H9 (cell line): ENCODE results near the gene SCRN2. TPM values are rescaled to one million over a fixed set of nuclear protein-coding genes. Genes with fewer than 3 reads are reported as not detected.

Experiments used
- DNase-seq: peaks from one replicate; pipeline ENCODE4 v3.0.0-alpha.2; 2017
- H2AFZ ChIP-seq: one replicate; pipeline ENCODE4 v1.6.1; 2013; ENCODE audit warnings: mild to moderate bottlenecking, low read length, control low read depth, moderate library complexity
- H2AK5ac ChIP-seq: 2 replicates; pipeline ENCODE4 v1.6.1; 2013; ENCODE audit warnings: low read length, control low read depth, mixed read lengths; ENCODE audit not compliant: insufficient read length
- H2BK120ac ChIP-seq: one replicate; pipeline ENCODE4 v1.6.1; 2013; ENCODE audit warnings: low read depth, mild to moderate bottlenecking, low read length, control low read depth, inconsistent platforms; ENCODE audit not compliant: poor library complexity, severe bottlenecking
- H2BK12ac ChIP-seq: 2 replicates; pipeline ENCODE4 v1.6.1; 2013; ENCODE audit warnings: low read length, control low read depth, mixed read lengths, low read depth; ENCODE audit not compliant: insufficient read length
- H2BK15ac ChIP-seq: 2 replicates; pipeline ENCODE4 v1.6.1; 2013; ENCODE audit warnings: low read depth, low read length, control low read depth
- H2BK20ac ChIP-seq: one replicate; pipeline ENCODE4 v1.6.1; 2013; ENCODE audit warnings: low read depth, mild to moderate bottlenecking, low read length, control low read depth, inconsistent platforms; ENCODE audit not compliant: poor library complexity, severe bottlenecking
- H2BK5ac ChIP-seq: 2 replicates; pipeline ENCODE4 v1.6.1; 2013; ENCODE audit warnings: low read length, control low read depth, mixed read lengths; ENCODE audit not compliant: insufficient read length
- H3K14ac ChIP-seq: 2 replicates; pipeline ENCODE4 v1.6.1; 2013; ENCODE audit warnings: low read length, control low read depth; ENCODE audit not compliant: insufficient read depth
- H3K18ac ChIP-seq: 2 replicates; pipeline ENCODE4 v1.6.1; 2013; ENCODE audit warnings: low read depth, mild to moderate bottlenecking, mixed read lengths, low read length, control low read depth; ENCODE audit not compliant: insufficient read length
- H3K23ac ChIP-seq: 2 replicates; pipeline ENCODE4 v1.6.1; 2013; ENCODE audit warnings: low read length, control low read depth, mixed read lengths, low read depth; ENCODE audit not compliant: insufficient read length
- H3K23me2 ChIP-seq: 2 replicates; pipeline ENCODE4 v1.6.1; 2013; ENCODE audit warnings: low read depth, mild to moderate bottlenecking, mixed read lengths, low read length, control low read depth; ENCODE audit not compliant: insufficient read length, poor library complexity, severe bottlenecking
- H3K27ac ChIP-seq: 2 replicates; pipeline ENCODE4 v1.5.1; 2013; ENCODE audit warnings: low read length, control low read depth, mixed read lengths, low read depth; ENCODE audit not compliant: insufficient read length
- H3K27me3 ChIP-seq: 2 replicates; pipeline ENCODE4 v1.6.1; 2013; ENCODE audit warnings: low read length, control low read depth, inconsistent platforms; ENCODE audit not compliant: insufficient read depth
- H3K4ac ChIP-seq: 2 replicates; pipeline ENCODE4 v1.6.1; 2013; ENCODE audit warnings: low read depth, mild to moderate bottlenecking, control low read depth, inconsistent platforms, low read length, moderate library complexity
- H3K4me1 ChIP-seq: 2 replicates; pipeline ENCODE4 v1.6.1; 2013; ENCODE audit warnings: low read length, control low read depth, inconsistent platforms; ENCODE audit not compliant: insufficient read depth
- H3K4me2 ChIP-seq: 2 replicates; pipeline ENCODE4 v1.6.1; 2013; ENCODE audit warnings: low read length, control low read depth, mixed read lengths; ENCODE audit not compliant: insufficient read length, insufficient read depth
- H3K56ac ChIP-seq: 2 replicates; pipeline ENCODE4 v1.6.1; 2013; ENCODE audit warnings: low read depth, mild to moderate bottlenecking, mixed read lengths, low read length, control low read depth; ENCODE audit not compliant: insufficient read length
- H3K79me1 ChIP-seq: 2 replicates; pipeline ENCODE4 v1.6.1; 2013; ENCODE audit warnings: low read depth, mild to moderate bottlenecking, moderate library complexity, low read length, control low read depth, inconsistent platforms; ENCODE audit not compliant: insufficient read depth, poor library complexity, severe bottlenecking
- H3K79me2 ChIP-seq: 2 replicates; pipeline ENCODE4 v1.6.1; 2013; ENCODE audit warnings: low read length, control low read depth, inconsistent platforms; ENCODE audit not compliant: insufficient read depth
- H3K9ac ChIP-seq: 2 replicates; pipeline ENCODE4 v1.6.1; 2013; ENCODE audit warnings: low read length, control low read depth, mixed read lengths; ENCODE audit not compliant: insufficient read length; ENCODE audit errors: extremely low read depth
- H3K9me3 ChIP-seq: one replicate; pipeline ENCODE4 v1.6.1; 2013; ENCODE audit warnings: low read depth, low read length, inconsistent platforms; ENCODE audit not compliant: control insufficient read depth
- H3T11ph ChIP-seq: one replicate; pipeline ENCODE4 v1.6.1; 2013; ENCODE audit warnings: mild to moderate bottlenecking, low read length, control low read depth, inconsistent platforms
- H4K20me1 ChIP-seq: one replicate; pipeline ENCODE4 v1.6.1; 2013; ENCODE audit not compliant: control insufficient read depth, insufficient read length, insufficient read depth
- H4K5ac ChIP-seq: 2 replicates; pipeline ENCODE4 v1.6.1; 2013; ENCODE audit warnings: low read depth, mild to moderate bottlenecking, mixed read lengths, low read length, control low read depth; ENCODE audit not compliant: insufficient read length
- H4K8ac ChIP-seq: replicated peaks from 2 replicates; pipeline ENCODE4 v1.6.1; 2013; ENCODE audit warnings: low read length, control low read depth, mixed read lengths, low read depth; ENCODE audit not compliant: insufficient read length
- H4K91ac ChIP-seq: 2 replicates; pipeline ENCODE4 v1.6.1; 2013; ENCODE audit warnings: low read depth, mild to moderate bottlenecking, moderate library complexity, mixed read lengths, low read length, control low read depth; ENCODE audit not compliant: insufficient read length
- H3K27ac Mint-ChIP-seq, 3 experiments: 2 replicates in 2 of 3; 3 replicates in 1 of 3; pipeline ENCODE4 v1.8.0; 2020 to 2021; ENCODE audit warnings: mixed read lengths in 3 of 3, mild to moderate bottlenecking in 1 of 3, moderate library complexity in 1 of 3
- H3K27me3 Mint-ChIP-seq: 2 replicates; pipeline ENCODE4 v1.8.0; 2021; ENCODE audit warnings: low read depth, mild to moderate bottlenecking, moderate library complexity, mixed read lengths
- H3K36me3 Mint-ChIP-seq, 3 experiments: 2 replicates in 2 of 3; 3 replicates in 1 of 3; pipeline ENCODE4 v1.8.0; 2020 to 2021; ENCODE audit warnings: low read depth in 3 of 3, mixed read lengths in 3 of 3; ENCODE audit not compliant: insufficient read depth in 1 of 3
- H3K4me1 Mint-ChIP-seq, 2 experiments: 2 replicates each; pipeline ENCODE4 v1.8.0; 2020; ENCODE audit warnings: mixed read lengths in 2 of 2
- H3K4me3 Mint-ChIP-seq, 2 experiments: 2 replicates in 1 of 2; 3 replicates in 1 of 2; pipeline ENCODE4 v1.8.0; 2020 to 2021; ENCODE audit warnings: mild to moderate bottlenecking in 2 of 2, mixed read lengths in 2 of 2, moderate library complexity in 1 of 2
- H3K9me3 Mint-ChIP-seq, 2 experiments: 2 replicates in 1 of 2; 3 replicates in 1 of 2; pipeline ENCODE4 v1.8.0; 2020; ENCODE audit warnings: mild to moderate bottlenecking in 2 of 2, mixed read lengths in 2 of 2, moderate library complexity in 1 of 2
- CTCF ChIP-seq: fragments of 200-600 bp; sonication (generic); conservative IDR thresholded peaks from 3 replicates; pipeline ENCODE4 v1.8.0; 2021; ENCODE audit warnings: antibody characterized with exemption, mild to moderate bottlenecking
- WGBS: extraction: QIAGEN DNeasy Blood & Tissue Kit; methylation state at CpG from one replicate; pipeline ENCODE4 v1.1.7; 2013; ENCODE audit warnings: missing lambda C conversion rate, low lambda C conversion rate, mixed read lengths; ENCODE audit not compliant: insufficient read length; ENCODE audit errors: extremely low coverage; 5-methylcytosine and 5-hydroxymethylcytosine counted together
- total RNA-seq: library from RNA; stranded (reverse); gene quantifications from 2 replicates; pipeline ENCODE4 v1.2.1, GENCODE V29; 2021

The SCRN2 gene
- total RNA-seq, 1 experiment from 2014 or later: 34.0 TPM

- no peak overlapping the region for H3T11ph ChIP-seq
- no peak overlapping the region for H4K91ac ChIP-seq
- no peak for DNase-seq
- Mint-ChIP-seq H3K4me3 (no peak overlapping the region), H3K27ac (no peak overlapping the region), H3K27me3 (no peaks in the 10 kb centered on the region), H3K9me3 (no peaks in the 10 kb centered on the region; a peak in 1 of 5 replicates), H3K36me3 (peaks cover 0 to 21% (median 4%) of the 10 kb centered on the region in 3 experiments; a peak in 5 of 7 replicates), H3K4me1 (peaks cover 6 to 7% of the 10 kb centered on the region in 2 experiments; a peak in 3 of 4 replicates)
- H3K27ac ChIP-seq: no peak overlapping the region
- no peak overlapping the region for H3K56ac ChIP-seq
- no peak overlapping the region for H3K18ac ChIP-seq
- no peak overlapping the region for H2BK5ac ChIP-seq
- no peak overlapping the region for H3K14ac ChIP-seq
- H4K20me1 ChIP-seq: no peaks in the 10 kb centered on the region
- H2AFZ ChIP-seq: no peak overlapping the region
- no peak overlapping the region for H2BK120ac ChIP-seq
- H4K5ac ChIP-seq: no peak overlapping the region
- no peaks in the 10 kb centered on the region for H3K79me1 ChIP-seq
- H2BK12ac ChIP-seq: no peak overlapping the region
- no peaks in the 10 kb centered on the region for H3K27me3 ChIP-seq
- H3K23me2 ChIP-seq: no peaks in the 10 kb centered on the region
- no peak overlapping the region for H3K9ac ChIP-seq
- no peak overlapping the region for H4K8ac ChIP-seq
- H3K79me2 ChIP-seq: no peaks in the 10 kb centered on the region
- WGBS: no CpG with 5 or more reads among the region's 22 CpGs
- no peak overlapping the region for H3K23ac ChIP-seq
- H2AK5ac ChIP-seq: no peak overlapping the region
- no peak overlapping the region for H2BK15ac ChIP-seq
- H3K4ac ChIP-seq: no peak overlapping the region
- H2BK20ac ChIP-seq: no peak overlapping the region
- no peaks in the 10 kb centered on the region for H3K4me1 ChIP-seq
- H3K9me3 ChIP-seq: no peaks in the 10 kb centered on the region
- H3K4me2 ChIP-seq: no peak overlapping the region
- no peak for TF ChIP-seq CTCF
These were observed 27.5 kb downstream of the SCRN2 start for GRCh38 chr17:47813512-47814031.
